OCI-LY3 (cell line): ENCODE results near the gene COA7.

Experiments used
- H2AFZ ChIP-seq: fragments of 200-600, 300-600 bp; shearing (Covaris generic); 2 replicates; pipeline ENCODE4 v1.6.0; 2014; ENCODE audit warnings: antibody characterized with exemption, low read depth, low read length
- H3K27ac ChIP-seq: fragments of 200-600, 300-600 bp; sonication (generic); 2 replicates; pipeline ENCODE4 v1.5.1; 2014; ENCODE audit warnings: mild to moderate bottlenecking, low read length, moderate library complexity, mixed read lengths
- H3K27me3 ChIP-seq: fragments of 200-600, 300-600 bp; sonication (generic); 2 replicates; pipeline ENCODE4 v1.6.1; 2014; ENCODE audit warnings: low read depth, low read length, mixed read lengths
- H3K36me3 ChIP-seq: fragments of 200-600, 300-600 bp; sonication (generic); replicated peaks from 2 replicates; pipeline ENCODE3; 2014; ENCODE audit warnings: low read depth, low read length, mixed read lengths
- H3K4me1 ChIP-seq: fragments of 300-600, 200-600 bp; sonication (generic); 2 replicates; pipeline ENCODE4 v1.6.1; 2014; ENCODE audit warnings: low read length, mixed read lengths
- H3K4me2 ChIP-seq: fragments of 200-600, 300-600 bp; sonication (generic); 2 replicates; pipeline ENCODE4 v1.6.1; 2014; ENCODE audit warnings: low read length, mixed read lengths
- H3K4me3 ChIP-seq: fragments of 300-600, 200-600 bp; sonication (generic); 2 replicates; pipeline ENCODE4 v1.5.1; 2014; ENCODE audit warnings: antibody characterized with exemption, mild to moderate bottlenecking, low read length, moderate library complexity
- H3K79me2 ChIP-seq: fragments of 300-600, 200-600 bp; shearing (Covaris generic); 2 replicates; pipeline ENCODE4 v1.6.1; 2014; ENCODE audit warnings: mild to moderate bottlenecking, low read length, mixed read lengths
- H3K9ac ChIP-seq: fragments of 300-600, 200-600 bp; shearing (Covaris generic); 2 replicates; pipeline ENCODE4 v1.6.0; 2014; ENCODE audit warnings: mild to moderate bottlenecking, low read length, moderate library complexity
- H3K9me3 ChIP-seq: fragments of 200-600, 300-600 bp; shearing (Covaris generic); 2 replicates; pipeline ENCODE4 v1.6.1; 2014; ENCODE audit warnings: low read length, mixed read lengths; ENCODE audit not compliant: insufficient read depth
- H4K20me1 ChIP-seq: fragments of 200-600, 300-600 bp; sonication (generic); 2 replicates; pipeline ENCODE4 v1.6.1; 2016; ENCODE audit warnings: low read length, mixed read lengths; ENCODE audit not compliant: insufficient read depth
- EZH2phosphoT487 ChIP-seq: fragments of 200-600 bp; shearing (Covaris generic); IDR thresholded peaks from 2 replicates; pipeline ENCODE4 v1.6.1; 2018; ENCODE audit warnings: antibody characterized with exemption, mixed run types, low read depth
- TF ChIP-seq, protein P1 (sequence below): fragments of 200-600, 300-600 bp; sonication (generic); IDR thresholded peaks from 2 replicates; pipeline ENCODE4 v1.5.1; 2014; ENCODE audit warnings: antibody characterized with exemption, low read length, low read depth

COA7 gene

DNA sequence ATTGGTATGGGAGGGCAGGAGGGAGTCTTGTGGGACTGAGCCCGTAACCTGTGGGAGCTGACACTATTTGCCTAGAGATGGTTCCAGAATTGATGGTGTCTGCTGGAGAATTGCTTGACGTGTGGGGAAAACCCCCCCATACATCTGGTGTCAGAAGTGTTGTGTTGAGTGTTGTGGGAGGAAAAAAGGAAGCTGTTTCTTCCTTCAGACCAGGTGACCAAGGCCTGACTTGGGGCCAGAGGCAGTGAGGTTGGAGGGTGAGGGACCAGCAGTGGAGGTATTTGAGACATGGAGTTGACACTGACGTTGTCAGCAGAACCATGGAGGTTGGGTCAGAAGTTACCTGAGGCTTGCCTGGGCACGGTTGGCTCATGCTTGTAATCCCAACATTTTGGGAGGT is 56.8 kb downstream of the COA7 start:
- no peak overlapping the region for H3K4me3 ChIP-seq
- peaks cover 45% of the 10 kb centered on the region for H3K4me1 ChIP-seq
- no peaks in the 10 kb centered on the region for H3K79me2 ChIP-seq
- no peaks in the 10 kb centered on the region for H3K36me3 ChIP-seq
- peak overlapping the region; percentile 45 for H3K4me2 ChIP-seq
- no peaks in the 10 kb centered on the region for H3K9me3 ChIP-seq
- H3K9ac ChIP-seq = peak overlapping the region; percentile 15; the same call in 1 of the 2 replicates
- no peaks in the 10 kb centered on the region for H4K20me1 ChIP-seq
- peak overlapping the region; percentile 51 for H3K27ac ChIP-seq
- no peak overlapping the region; the same call in 1 of the 2 replicates for H2AFZ ChIP-seq
- no peaks in the 10 kb centered on the region for H3K27me3 ChIP-seq
- TF ChIP-seq, protein P1, sequence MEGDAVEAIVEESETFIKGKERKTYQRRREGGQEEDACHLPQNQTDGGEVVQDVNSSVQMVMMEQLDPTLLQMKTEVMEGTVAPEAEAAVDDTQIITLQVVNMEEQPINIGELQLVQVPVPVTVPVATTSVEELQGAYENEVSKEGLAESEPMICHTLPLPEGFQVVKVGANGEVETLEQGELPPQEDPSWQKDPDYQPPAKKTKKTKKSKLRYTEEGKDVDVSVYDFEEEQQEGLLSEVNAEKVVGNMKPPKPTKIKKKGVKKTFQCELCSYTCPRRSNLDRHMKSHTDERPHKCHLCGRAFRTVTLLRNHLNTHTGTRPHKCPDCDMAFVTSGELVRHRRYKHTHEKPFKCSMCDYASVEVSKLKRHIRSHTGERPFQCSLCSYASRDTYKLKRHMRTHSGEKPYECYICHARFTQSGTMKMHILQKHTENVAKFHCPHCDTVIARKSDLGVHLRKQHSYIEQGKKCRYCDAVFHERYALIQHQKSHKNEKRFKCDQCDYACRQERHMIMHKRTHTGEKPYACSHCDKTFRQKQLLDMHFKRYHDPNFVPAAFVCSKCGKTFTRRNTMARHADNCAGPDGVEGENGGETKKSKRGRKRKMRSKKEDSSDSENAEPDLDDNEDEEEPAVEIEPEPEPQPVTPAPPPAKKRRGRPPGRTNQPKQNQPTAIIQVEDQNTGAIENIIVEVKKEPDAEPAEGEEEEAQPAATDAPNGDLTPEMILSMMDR = no peak
- TF ChIP-seq EZH2phosphoT487 = no peak

DNA sequence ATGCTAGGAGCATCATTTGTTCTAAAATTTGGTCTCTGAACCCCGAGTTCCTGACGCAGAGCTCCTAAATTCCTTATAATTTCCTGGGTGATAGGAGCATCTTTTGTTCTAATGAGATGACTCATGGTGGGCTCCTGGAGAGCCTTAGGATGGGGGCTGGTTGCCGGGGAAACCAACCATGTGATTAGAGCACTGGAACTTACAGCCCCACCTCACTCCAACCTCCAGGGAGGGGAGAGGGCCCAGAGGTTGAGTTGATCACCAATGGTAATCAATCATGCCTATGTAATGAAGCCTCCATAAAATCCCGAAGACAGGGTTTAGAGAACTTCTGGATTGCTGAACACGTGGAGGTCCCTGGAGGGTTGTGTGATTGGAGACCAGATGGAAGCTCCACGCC is 57.5 kb downstream of the COA7 start:
- no peak for TF ChIP-seq EZH2phosphoT487
- TF ChIP-seq, protein P1 = no peak
- Histone ChIP-seq H3K27ac (peak overlapping the region; percentile 51), H2AFZ (no peak overlapping the region), H4K20me1 (no peaks in the 10 kb centered on the region), H3K27me3 (no peaks in the 10 kb centered on the region), H3K9me3 (no peaks in the 10 kb centered on the region), H3K4me2 (peak overlapping the region; percentile 45), H3K9ac (peak overlapping the region; percentile 15; the same call in 1 of the 2 replicates), H3K4me3 (no peak overlapping the region), H3K4me1 (peaks cover 50% of the 10 kb centered on the region), H3K36me3 (no peaks in the 10 kb centered on the region), H3K79me2 (no peaks in the 10 kb centered on the region)

DNA sequence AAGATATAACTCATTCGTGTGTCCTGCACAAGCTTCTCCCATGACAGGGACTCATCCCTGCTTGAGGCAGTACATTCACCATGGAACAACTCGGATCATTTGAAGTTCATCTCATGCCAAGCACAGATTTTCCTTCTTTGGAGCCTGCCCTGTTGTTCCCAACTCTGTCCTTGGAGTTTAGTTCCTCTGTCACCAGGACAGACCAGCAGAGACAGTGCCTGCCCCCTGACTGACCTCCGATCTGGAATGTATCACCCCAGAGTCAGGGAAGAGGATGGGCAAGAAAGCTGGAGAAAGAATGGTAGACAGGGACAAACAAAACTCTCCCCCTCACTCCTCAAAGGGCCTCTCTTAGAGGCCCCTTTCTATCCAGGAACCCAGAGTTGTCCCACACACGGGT is 60.2 kb downstream of the COA7 start:
- H4K20me1 ChIP-seq = no peaks in the 10 kb centered on the region
- peak overlapping the region; percentile 79 for H3K4me2 ChIP-seq
- no peaks in the 10 kb centered on the region for H3K36me3 ChIP-seq
- TF ChIP-seq, protein P1 = no peak
- no peak for TF ChIP-seq EZH2phosphoT487
- H3K9me3 ChIP-seq = no peaks in the 10 kb centered on the region; the same call in 1 of the 2 replicates
- H3K27ac ChIP-seq = peak overlapping the region; percentile 97
- peak overlapping the region; percentile 80 for H3K9ac ChIP-seq
- no peak overlapping the region for H2AFZ ChIP-seq
- peak overlapping the region; percentile 51 for H3K4me3 ChIP-seq
- H3K4me1 ChIP-seq = peaks cover 67% of the 10 kb centered on the region
- H3K79me2 ChIP-seq = no peaks in the 10 kb centered on the region
- H3K27me3 ChIP-seq = no peaks in the 10 kb centered on the region

DNA sequence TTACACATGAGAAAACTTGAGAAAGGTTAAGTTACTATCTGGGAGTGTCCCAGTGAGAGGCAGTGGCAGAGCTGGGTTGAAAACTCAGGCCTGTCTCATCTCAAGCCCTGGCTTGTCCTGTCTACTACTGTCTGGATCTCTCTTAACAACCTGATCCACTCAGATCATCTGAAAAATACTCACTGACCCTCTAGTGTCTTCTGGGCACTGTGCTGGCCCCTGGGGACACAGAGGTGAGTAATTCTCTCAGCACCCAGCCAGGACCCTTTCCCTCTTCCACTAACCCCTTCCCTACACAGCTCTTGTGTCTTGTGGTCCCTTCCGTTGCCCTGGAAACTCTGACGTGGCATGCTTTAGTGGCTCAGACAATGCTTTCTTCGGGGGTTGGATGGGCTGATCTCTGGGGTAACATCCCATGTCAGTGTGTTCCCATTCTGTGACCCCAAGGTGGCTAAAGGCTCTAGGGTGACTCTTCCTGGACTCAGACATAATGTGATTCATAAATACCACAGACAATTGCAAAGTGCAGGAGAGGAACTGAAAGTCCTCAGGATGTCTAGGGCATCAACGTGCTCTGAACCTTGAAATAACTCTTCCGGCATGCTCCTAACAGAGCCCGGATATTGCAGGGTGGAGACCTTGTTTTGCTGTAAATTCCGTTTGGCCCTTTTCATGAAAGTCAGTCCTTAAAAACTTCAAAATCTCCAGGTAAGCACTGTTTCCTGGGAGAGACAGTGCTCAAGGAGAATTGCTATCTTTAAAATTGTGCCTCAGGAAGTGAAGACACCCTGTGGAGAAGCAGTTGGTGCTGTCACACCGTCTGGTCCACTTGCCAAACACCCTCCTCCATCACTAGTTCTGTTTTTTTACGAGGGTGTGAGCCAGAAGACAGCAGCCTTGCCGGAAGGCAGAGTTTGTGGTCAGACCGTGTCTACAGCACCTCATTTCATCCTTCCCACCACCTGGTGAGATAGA is 61.1 kb downstream of the COA7 start:
- Histone ChIP-seq H3K9ac (peak overlapping the region; percentile 80), H3K4me3 (peak overlapping the region; percentile 51), H3K27me3 (no peaks in the 10 kb centered on the region), H2AFZ (peak overlapping the region; percentile 78; the same call in 1 of the 2 replicates), H3K27ac (peak overlapping the region; percentile 97), H3K9me3 (no peaks in the 10 kb centered on the region; the same call in 1 of the 2 replicates), H4K20me1 (no peaks in the 10 kb centered on the region), H3K36me3 (no peaks in the 10 kb centered on the region), H3K79me2 (no peaks in the 10 kb centered on the region), H3K4me1 (peaks cover 66% of the 10 kb centered on the region), H3K4me2 (peak overlapping the region; percentile 79)
- TF ChIP-seq, protein P1 = no peak
- TF ChIP-seq EZH2phosphoT487 = no peak
